H4 (cell line): ENCODE data around the gene YES1. TPM values are rescaled to one million over a fixed set of nuclear protein-coding genes. Genes with fewer than 3 reads are reported as not detected.
"Not testable (repeated sequence)": the region's sequence is repeated elsewhere in the genome, so short reads cannot be mapped to it uniquely, and the experiment has no call there.

Experiments
- DNase-seq: peaks from one replicate; pipeline ENCODE4 v3.0.0-alpha.2; 2015; ENCODE audit warnings: low spot score
- total RNA-seq: library from RNA; depleted of rRNA; stranded (reverse); fragments of >200 nt; shearing (Covaris generic); gene quantifications from 2 replicates; pipeline ENCODE4 v1.2.3, GENCODE V29; 2014; rRNA removed

The YES1 gene
- total RNA-seq, 1 experiment from 2014 or later = 101 TPM

DNA sequence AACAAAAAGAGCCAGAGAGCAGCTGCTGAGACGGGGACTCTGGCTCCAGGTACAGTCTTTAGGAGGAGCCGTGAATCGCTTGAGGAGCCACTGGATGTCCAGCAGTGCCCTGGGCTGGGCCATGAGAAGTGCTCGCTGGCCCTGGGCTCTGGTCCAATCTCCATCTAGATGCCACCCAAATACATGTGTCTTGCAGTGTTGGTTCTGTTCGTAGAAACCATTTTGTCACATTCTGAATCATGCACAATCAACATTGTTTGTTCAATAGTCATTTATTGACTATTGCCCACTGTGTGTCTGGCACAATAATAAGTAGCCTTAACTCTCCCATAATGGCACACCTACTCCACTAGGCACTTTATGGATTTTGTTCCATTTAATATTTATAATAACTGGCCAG, 128.5 kb downstream of the YES1 start:
- DNase-seq = no peak

DNA sequence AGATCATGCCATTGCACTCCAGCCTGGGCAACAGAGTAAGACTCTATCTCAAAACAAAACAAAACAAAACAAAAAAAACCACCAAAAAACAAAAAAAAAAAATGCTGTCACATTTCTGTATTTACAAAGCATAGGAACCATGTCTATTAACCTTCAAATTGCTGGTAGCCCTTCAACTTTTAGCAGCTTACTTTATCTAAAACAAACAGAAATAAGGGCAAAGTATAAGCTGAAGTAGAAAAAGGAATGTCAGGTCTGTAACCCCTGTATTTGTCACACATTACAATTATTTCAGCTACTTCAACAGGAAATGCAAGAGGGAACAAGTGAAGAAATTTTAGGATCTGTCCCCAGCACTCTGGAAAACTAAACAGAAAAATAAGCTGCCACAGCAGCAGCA, 129.2 kb downstream of the YES1 start:
- no peak for DNase-seq

DNA sequence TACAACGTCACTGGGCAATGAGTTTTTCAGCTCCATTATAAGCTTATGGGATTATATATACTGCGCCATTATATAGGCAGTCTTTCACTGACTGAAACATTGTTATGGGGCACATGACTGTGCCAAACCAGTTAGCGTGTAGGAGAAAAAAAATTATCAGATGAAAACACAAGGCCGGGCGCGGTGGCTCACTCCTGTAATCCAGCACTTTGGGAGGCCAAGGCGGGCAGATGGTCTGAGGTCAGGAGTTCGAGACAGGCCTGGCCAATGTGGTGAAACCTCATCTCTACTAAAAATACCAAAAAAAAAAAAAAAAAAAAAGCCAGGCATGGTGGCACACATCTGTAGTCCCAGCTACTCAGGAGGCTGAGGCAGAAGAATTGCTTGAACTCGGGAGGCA, 129.6 kb downstream of the YES1 start:
- DNase-seq = not testable (repeated sequence)

DNA sequence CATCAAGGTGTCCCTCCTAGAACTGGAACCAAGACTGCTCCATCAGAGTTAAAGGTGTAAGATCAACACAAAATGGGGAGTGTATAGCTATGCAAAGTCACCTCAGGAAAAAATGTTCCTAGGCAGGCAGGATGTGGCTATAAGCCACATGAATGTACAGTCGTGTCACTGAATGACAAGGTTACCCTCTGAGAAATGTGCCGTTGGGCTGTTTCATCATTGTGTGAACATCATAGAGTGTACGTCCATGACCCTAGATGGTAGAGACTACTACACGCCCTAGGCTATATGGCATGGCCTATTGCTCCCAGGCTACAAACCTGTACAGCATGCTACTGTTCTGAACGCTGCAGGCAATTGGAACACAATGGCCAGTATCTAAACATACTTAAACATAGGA, 130.1 kb downstream of the YES1 start:
- DNase-seq = no peak

DNA sequence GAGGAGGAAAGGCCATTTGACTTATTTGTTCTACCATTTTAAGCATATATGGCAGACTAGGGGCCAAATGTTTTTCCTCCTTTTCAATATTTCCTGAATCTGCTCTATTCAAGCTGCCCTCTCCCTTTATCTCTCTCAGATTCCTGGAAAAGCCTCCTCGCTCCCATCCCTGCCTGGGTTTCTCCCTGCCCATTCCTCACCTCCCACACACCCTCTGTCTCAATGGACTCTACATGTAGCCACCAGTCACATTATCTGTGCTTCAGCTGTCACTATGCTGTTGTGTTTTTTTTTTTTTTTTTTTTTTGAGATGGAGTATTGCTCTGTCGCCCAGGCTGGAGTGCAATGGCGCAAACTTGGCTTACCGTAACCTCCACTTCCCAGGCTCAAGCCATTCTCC, 131.7 kb downstream of the YES1 start:
- DNase-seq = no peak

DNA sequence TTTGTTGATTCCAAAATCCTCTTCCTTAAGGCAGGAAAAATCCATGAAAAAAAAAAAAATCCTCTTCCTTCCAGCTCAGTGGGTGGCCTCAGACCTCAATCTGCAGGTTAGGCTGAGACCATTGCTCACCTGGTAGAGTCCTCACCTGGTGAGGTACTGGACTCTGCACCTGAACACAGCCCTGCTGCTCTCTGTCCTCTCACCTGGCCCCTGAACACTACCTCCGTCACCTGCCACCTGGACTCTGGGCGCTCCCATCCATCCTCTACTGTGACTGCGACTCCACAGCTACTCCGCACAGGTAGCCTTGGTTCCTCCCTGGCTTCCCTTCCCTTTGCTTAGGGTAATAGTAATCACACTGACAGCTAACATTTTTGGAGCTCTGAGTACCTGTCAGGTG, 132.5 kb downstream of the YES1 start:
- DNase-seq = no peak

DNA sequence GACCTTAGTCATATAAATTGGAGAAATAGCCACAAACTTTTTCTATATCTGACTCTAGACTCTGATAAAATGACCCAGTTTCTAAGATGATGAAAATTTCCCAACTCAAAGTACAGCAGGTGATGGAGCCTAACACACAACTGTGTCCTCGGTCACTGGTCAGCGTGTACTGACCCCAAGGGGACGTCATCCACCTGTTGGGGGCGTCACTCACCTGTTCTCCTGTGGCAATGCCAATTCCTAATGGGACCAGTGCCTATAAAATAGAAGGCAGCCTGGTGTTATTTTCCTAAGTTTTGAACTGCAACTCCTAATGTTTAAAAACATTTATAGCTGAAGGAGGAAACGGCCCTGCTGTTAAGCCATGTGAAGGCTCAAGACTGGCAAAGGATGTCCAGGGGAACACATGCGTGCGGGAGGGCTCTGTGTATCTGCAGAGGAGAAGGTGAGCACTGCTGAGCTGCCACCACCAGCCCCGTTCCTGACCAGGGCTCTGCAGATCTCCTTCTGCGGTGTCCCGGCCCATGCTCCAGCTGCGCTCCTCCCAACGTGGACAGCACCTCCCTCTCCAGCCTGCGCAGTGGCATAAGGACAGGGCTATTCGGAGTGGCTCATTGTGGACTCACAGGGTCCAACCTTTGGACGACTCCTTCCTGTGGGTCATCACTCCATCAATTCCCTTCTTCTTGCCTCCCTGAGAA, 133.4 kb downstream of the YES1 start:
- no peak for DNase-seq

DNA sequence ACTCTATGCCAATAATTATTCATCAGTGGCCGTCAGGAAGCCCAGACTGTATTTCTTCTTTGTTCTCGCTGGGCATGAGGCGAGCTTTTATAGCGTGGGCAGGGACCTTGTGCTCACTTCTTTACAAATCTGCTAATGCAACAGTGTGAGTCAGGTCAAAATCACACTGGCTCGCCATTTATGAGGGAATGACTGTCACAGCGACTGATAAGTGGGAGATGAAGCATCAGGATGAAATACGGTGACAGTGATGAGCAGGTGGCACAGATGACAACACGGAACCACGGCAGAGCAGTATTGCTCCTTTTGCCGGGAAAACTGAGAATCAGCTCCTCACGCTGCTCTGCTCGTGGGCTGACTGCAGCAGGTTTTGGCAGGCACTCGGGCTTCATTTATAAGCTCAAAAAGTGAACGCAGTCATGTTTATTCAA, 134.1 kb downstream of the YES1 start:
- DNase-seq = no peak

DNA sequence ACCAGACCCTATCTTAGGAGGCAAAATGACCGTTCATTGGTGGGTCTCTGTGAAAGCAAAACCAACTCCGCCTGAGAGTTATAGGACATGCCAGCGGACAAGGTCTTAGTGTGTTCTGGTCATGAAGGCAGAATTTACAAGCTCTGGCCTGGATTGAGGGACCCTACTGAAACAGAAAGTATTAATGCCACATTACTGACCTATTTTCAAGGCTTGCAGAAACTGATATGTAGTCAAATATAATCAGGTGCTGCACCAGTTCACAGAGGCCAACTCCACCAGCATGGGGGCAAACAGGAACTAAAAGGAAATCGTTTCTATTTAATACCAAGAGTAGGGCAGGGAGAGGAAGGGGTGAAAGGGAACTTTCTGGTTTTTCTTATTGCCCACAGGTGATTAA, 134.9 kb downstream of the YES1 start:
- no peak for DNase-seq

DNA sequence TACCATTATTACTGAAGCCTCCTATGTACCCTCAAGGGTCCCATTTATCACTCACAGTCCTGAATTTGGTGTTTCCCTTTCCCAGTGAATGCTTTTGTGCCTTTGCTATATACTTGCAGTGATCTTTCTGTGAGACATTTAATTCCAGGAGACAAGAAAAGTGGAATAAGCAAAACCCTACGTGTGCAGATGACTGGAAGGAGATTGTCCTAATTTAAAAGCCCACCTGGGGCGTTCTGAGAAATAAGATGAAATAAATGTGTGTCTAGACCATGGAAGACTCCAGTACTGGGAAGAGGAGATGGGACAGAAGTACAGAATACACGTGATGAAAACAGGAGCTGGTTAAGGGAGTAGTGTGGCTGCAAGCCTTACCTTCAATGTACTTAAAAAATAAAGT, 135.3 kb downstream of the YES1 start:
- no peak for DNase-seq

DNA sequence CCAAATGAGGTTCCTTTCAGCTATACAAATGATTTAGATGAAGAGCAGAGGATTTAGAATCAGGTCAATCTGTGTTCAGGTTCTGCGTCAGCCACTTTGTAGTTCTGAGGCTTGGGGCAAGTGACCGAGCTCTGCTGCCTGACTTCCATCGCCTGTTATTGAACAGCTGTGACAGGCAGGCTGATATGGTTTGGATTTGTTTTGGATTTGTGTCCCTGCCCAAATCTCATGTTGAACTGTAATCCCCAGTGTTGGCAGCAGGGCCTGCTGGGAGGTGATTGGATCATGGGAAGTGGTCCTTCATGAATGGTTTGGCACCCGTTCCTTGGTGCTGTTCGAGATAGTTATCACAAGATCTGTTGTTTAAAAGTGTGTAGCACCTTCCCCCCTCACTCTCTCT, 136.0 kb downstream of the YES1 start:
- DNase-seq = no peak

DNA sequence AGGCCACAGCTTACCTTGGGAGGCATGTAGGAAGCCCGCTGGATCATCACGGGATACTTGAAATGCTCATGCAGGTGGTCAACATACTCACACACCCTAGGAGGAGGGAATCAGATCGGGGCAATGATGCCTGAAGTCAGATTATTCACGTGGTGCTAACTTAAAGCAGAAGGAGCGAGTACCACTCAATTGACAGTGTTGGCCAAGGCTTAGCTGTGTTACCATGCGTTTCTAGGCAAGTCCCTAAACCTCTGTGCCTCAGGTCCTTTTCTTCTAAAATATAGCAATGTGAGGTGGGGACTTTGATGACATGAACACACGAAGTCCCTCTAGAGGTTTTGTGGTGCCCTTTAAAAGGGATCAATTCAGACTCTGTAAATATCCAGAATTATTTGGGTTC, 136.7 kb downstream of the YES1 start:
- DNase-seq = no peak

DNA sequence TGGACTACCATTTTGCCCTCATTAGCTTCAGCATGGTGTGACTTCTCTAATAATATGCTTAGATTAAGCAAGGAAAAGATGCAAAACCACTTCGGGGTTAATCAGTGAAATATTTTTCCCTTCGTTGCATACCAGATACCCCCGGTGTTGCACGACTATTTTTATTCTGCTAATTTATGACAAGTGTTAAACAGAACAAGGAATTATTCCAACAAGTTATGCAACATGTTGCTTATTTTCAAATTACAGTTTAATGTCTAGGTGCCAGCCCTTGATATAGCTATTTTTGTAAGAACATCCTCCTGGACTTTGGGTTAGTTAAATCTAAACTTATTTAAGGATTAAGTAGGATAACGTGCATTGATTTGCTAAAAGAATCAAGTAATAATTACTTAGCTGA, 138.3 kb downstream of the YES1 start:
- DNase-seq = no peak

DNA sequence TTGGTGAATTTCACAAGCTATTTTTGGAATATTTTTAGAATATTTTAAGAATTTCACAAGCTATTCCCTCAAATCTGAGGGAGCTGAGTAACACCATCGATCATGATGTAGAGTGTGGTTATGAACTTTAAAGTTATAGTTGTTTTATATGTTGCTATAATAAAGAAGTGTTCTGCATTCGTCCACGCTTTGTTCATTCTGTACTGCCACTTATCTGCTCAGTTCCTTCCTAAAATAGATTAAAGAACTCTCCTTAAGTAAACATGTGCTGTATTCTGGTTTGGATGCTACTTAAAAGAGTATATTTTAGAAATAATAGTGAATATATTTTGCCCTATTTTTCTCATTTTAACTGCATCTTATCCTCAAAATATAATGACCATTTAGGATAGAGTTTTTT, 138.7 kb downstream of the YES1 start:
- no peak for DNase-seq

Other genes with a start within 250 kb of the YES1 start
- gene CETN1, start 231.9 kb downstream of the YES1 start, total RNA-seq = not detected in 2 replicates
- 0.18 and 0.50 TPM in 2 replicates for gene CLUL1, start 215.3 kb downstream of the YES1 start, total RNA-seq
- 66.6 and 72.0 TPM in 2 replicates for gene TYMS, start 154.6 kb downstream of the YES1 start, total RNA-seq
- 7.6 and 9.0 TPM in 2 replicates for gene ENOSF1, start 99.6 kb downstream of the YES1 start, total RNA-seq
- gene ADCYAP1, start 92.6 kb upstream of the YES1 start, total RNA-seq = 0.47 and 0.83 TPM in 2 replicates